ENCODE data around the gene ERFL. TPM values are rescaled to one million over a fixed set of nuclear protein-coding genes. Genes with fewer than 3 reads are reported as not detected.
A peak's percentile ranks its signal among the peaks of the same experiment; 100 is the strongest.

ERFL gene
- total RNA-seq, 2 experiments from 2014 or later, result 1.6 to 6.8 TPM

GRCh38 chr19:41872775-41873647 lies 55.2 kb downstream of the ERFL start:
- peak overlapping the region; percentile 100 for H3K27ac ChIP-seq (ENCODE audit: low read depth, low read length, poor library complexity, severe bottlenecking)

DNA sequence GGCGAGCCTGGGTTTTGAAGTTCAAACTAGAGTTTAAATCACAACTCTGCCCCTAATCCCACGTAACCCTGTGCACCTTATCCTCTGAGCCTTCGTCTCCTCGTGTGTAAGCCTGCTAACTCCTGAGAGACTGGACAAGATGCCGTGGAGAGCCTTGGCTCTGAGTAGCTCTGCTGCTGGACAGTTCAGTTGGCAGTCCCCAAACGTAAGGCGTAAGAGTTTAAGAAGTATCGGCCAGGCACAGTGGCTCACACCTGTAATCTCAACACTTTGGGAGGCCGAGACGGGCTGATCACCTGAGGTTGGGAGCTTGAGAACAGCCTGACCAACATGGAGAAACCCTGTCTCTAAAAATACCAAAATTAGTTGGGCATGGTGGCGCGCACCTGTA lies 55.9 kb downstream of the ERFL start:
- Histone ChIP-seq H3K9me3 (ENCODE audit: low read length) (no peaks in the 10 kb centered on the region), H3K36me3 (ENCODE audit: insufficient read depth, low read length) (peaks cover 65% of the 10 kb centered on the region), H3K9me2 (ENCODE audit: insufficient read depth, low read length) (no peaks in the 10 kb centered on the region), H3K4me3 (ENCODE audit: low read depth, low read length, poor library complexity, severe bottlenecking) (no peak overlapping the region), H3K4me1 (ENCODE audit: insufficient read depth, low read length, poor library complexity, severe bottlenecking) (peaks cover 94% of the 10 kb centered on the region), H4K20me1 (ENCODE audit: insufficient read depth, low read length) (peaks cover 13% of the 10 kb centered on the region; the same call in 1 of the 2 replicates), H3K27ac (ENCODE audit: low read depth, low read length, poor library complexity, severe bottlenecking) (peak overlapping the region; percentile 100), H3K79me2 (ENCODE audit: insufficient read depth, low read depth, low read length) (peaks cover 16% of the 10 kb centered on the region; the same call in 1 of the 2 replicates), H2AFZ (ENCODE audit: low read length) (no peak overlapping the region), H3K4me2 (ENCODE audit: low read length) (peak overlapping the region; percentile 29)
- intact Hi-C loops (cut with micrococcal nuclease; ENCODE audit: unreplicated experiment), result loop anchor here (2.0 kb wide), 1 partner anchor 14 kb away; no protein-coding TSS in a partner anchor
- ChIA-PET POLR2A (interaction anchor here (1.0 to 2.6 kb wide), 2 partner anchors 10 to 73 kb away, joined by 4 to 9 read pairs; no protein-coding TSS in a partner anchor), CTCF (ENCODE audit: unreplicated experiment) (interaction anchor here (1.2 kb wide), 1 partner anchor 14 kb away, joined by 3 read pairs; no protein-coding TSS in a partner anchor)
- TF ChIP-seq CTCF (conservative IDR thresholded peaks at IDR 0.05; ENCODE audit: low read length) (no peak), EZH2phosphoT487 (IDR thresholded peaks at IDR 0.05; ENCODE audit: borderline replicate concordance, low read depth, low read length) (no peak)
- BruUV-seq (replicated peaks), result no TSS peak
- DNase-seq (ENCODE audit: low spot score), result no peak

More at GRCh38 chr19:41872775-41873647, 55.2 kb downstream of the ERFL start:
- Histone ChIP-seq H3K79me2 (ENCODE audit: insufficient read depth, low read depth, low read length) (peaks cover 16% of the 10 kb centered on the region), H2AFZ (ENCODE audit: low read length) (no peak overlapping the region), H3K9me3 (ENCODE audit: low read length) (no peaks in the 10 kb centered on the region), H3K4me2 (ENCODE audit: low read length) (peak overlapping the region; percentile 29; the same call in 1 of the 2 replicates), H3K4me1 (ENCODE audit: insufficient read depth, low read length, poor library complexity, severe bottlenecking) (peaks cover 88% of the 10 kb centered on the region), H3K36me3 (ENCODE audit: insufficient read depth, low read length) (peaks cover 63% of the 10 kb centered on the region), H4K20me1 (ENCODE audit: insufficient read depth, low read length) (peaks cover 8% of the 10 kb centered on the region; the same call in 1 of the 2 replicates), H3K4me3 (ENCODE audit: low read depth, low read length, poor library complexity, severe bottlenecking) (no peak overlapping the region), H3K9me2 (ENCODE audit: insufficient read depth, low read length) (no peaks in the 10 kb centered on the region)
- DNase-seq (ENCODE audit: low spot score), result peak; percentile 77
- intact Hi-C loops (cut with micrococcal nuclease; ENCODE audit: unreplicated experiment), result loop anchor here (1.0 to 2.0 kb wide), 3 partner anchors 14 to 78 kb away; no protein-coding TSS in a partner anchor
- BruUV-seq (replicated peaks), result TSS peak; percentile 12
- POLR2A ChIA-PET, result interaction anchor here (1.0 to 2.6 kb wide), 4 partner anchors 10 to 73 kb away, joined by 3 to 9 read pairs (median 4); partner anchors contain the start of gene RPS19
- CTCF ChIA-PET (ENCODE audit: unreplicated experiment), result interaction anchor here (0.6 to 1.3 kb wide), 3 partner anchors 14 to 79 kb away, joined by 3 to 6 read pairs (median 3); no protein-coding TSS in a partner anchor
- TF ChIP-seq CTCF (conservative IDR thresholded peaks at IDR 0.05; ENCODE audit: low read length) (peak; percentile 94), EZH2phosphoT487 (IDR thresholded peaks at IDR 0.05; ENCODE audit: borderline replicate concordance, low read depth, low read length) (no peak)

All from OCI-LY7 (cell line).